Loucy (cell line): ENCODE measurements around the gene HTD2.

Experiments
- H2AFZ ChIP-seq: fragments of 200-600 bp; sonication (generic); 2 replicates; pipeline ENCODE4 v1.6.0; 2016; ENCODE audit warnings: antibody characterized with exemption, mild to moderate bottlenecking, low read length, moderate library complexity
- H3F3A ChIP-seq: fragments of 200-600 bp; 2 replicates; pipeline ENCODE4 v1.6.0; 2016; ENCODE audit warnings: antibody characterized with exemption, low read depth, mild to moderate bottlenecking
- H3K27me3 ChIP-seq: fragments of 200-600 bp; sonication (generic); 2 replicates; pipeline ENCODE4 v1.6.1; 2014; ENCODE audit warnings: low read length, mild to moderate bottlenecking; ENCODE audit not compliant: insufficient read depth, poor library complexity, severe bottlenecking
- H3K36me3 ChIP-seq: fragments of 200-600 bp; sonication (generic); 2 replicates; pipeline ENCODE4 v1.6.1; 2016; ENCODE audit warnings: low read length; ENCODE audit not compliant: insufficient read depth
- H3K4me1 ChIP-seq: fragments of 200-600 bp; sonication (generic); 2 replicates; pipeline ENCODE4 v1.5.1; 2014; ENCODE audit warnings: low read length, mild to moderate bottlenecking; ENCODE audit not compliant: insufficient read depth, poor library complexity, severe bottlenecking
- H3K4me2 ChIP-seq: fragments of 200-600 bp; sonication (generic); 2 replicates; pipeline ENCODE4 v1.6.0; 2014; ENCODE audit warnings: antibody characterized with exemption, low read length, low read depth, mild to moderate bottlenecking; ENCODE audit not compliant: poor library complexity, severe bottlenecking
- H3K4me3 ChIP-seq: fragments of 200-600 bp; sonication (generic); 2 replicates; pipeline ENCODE4 v1.5.1; 2014; ENCODE audit warnings: low read length, mild to moderate bottlenecking, mixed read lengths; ENCODE audit not compliant: poor library complexity, severe bottlenecking
- H3K79me2 ChIP-seq: fragments of 200-600 bp; sonication (generic); 2 replicates; pipeline ENCODE4 v1.6.1; 2014; ENCODE audit warnings: low read length; ENCODE audit not compliant: insufficient read depth
- H3K9ac ChIP-seq: fragments of 200-600 bp; sonication (generic); 2 replicates; pipeline ENCODE4 v1.6.0; 2014; ENCODE audit warnings: mild to moderate bottlenecking, low read depth, low read length, moderate library complexity; ENCODE audit not compliant: poor library complexity, severe bottlenecking
- H3K9me2 ChIP-seq: fragments of 200-600 bp; sonication (generic); replicated peaks from 2 replicates; pipeline ENCODE4 v1.6.1; 2016; ENCODE audit warnings: low read depth, low read length, mixed read lengths
- H3K9me3 ChIP-seq: fragments of 200-600 bp; sonication (generic); 2 replicates; pipeline ENCODE4 v1.6.1; 2014; ENCODE audit warnings: mild to moderate bottlenecking, antibody characterized with exemption, low read length, low read depth; ENCODE audit not compliant: insufficient read depth
- H4K20me1 ChIP-seq: fragments of 200-600 bp; sonication (generic); 2 replicates; pipeline ENCODE4 v1.6.0; 2014; ENCODE audit warnings: antibody characterized with exemption, low read length, mild to moderate bottlenecking; ENCODE audit not compliant: insufficient read depth, poor library complexity, severe bottlenecking
- CTCF ChIP-seq: fragments of 200-600 bp; sonication (generic); conservative IDR thresholded peaks from 2 replicates; pipeline ENCODE4 v1.5.1; 2014; ENCODE audit warnings: mild to moderate bottlenecking, antibody characterized with exemption, low read length
- EZH2phosphoT487 ChIP-seq: fragments of 200-600 bp; IDR thresholded peaks from 2 replicates; pipeline ENCODE4 v1.6.1; 2018; ENCODE audit warnings: antibody characterized with exemption, mild to moderate bottlenecking, moderate library complexity, borderline replicate concordance

HTD2 gene

GRCh38 chr3:58340594-58341244 is 34.4 kb downstream of the HTD2 start:
- Histone ChIP-seq H3K4me1 (peaks cover 39% of the 10 kb centered on the region), H3K79me2 (peaks cover 83% of the 10 kb centered on the region), H3K9me3 (no peaks in the 10 kb centered on the region), H3K4me3 (peak overlapping the region; percentile 6), H3F3A (no peaks in the 10 kb centered on the region), H3K27me3 (no peaks in the 10 kb centered on the region), H3K9ac (peak overlapping the region; percentile 37), H3K4me2 (peak overlapping the region; percentile 16), H3K36me3 (no peaks in the 10 kb centered on the region), H4K20me1 (peaks cover 6% of the 10 kb centered on the region), H2AFZ (no peak overlapping the region), H3K9me2 (no peaks in the 10 kb centered on the region)
- TF ChIP-seq CTCF (no peak), EZH2phosphoT487 (no peak)

DNA sequence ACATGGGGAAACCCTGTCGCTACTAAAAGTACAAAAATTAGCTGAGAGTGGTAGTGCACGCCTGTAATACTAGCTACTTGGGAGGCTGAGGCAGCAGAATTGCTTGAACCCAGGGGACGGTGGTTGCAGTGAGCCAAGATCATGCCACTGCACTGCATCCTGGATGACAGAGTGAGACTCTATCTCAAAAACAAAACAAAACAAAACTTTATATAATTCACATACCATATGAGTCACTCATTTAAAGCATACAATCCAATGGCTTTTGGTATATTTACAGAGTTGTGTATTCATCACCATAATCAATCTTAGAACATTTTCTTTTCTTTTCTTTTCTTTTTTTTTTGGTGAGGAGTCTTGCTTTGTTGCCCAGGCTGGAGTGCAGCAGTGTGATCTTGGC is 35.1 kb downstream of the HTD2 start:
- TF ChIP-seq EZH2phosphoT487 (no peak), CTCF (no peak)
- Histone ChIP-seq H3K79me2 (peaks cover 84% of the 10 kb centered on the region), H3K4me3 (peak overlapping the region; percentile 6), H3F3A (no peaks in the 10 kb centered on the region), H3K4me1 (peaks cover 40% of the 10 kb centered on the region), H3K36me3 (no peaks in the 10 kb centered on the region), H3K27me3 (no peaks in the 10 kb centered on the region), H4K20me1 (peaks cover 2% of the 10 kb centered on the region), H3K9ac (peak overlapping the region; percentile 37), H3K9me3 (no peaks in the 10 kb centered on the region), H3K4me2 (peak overlapping the region; percentile 16), H3K9me2 (no peaks in the 10 kb centered on the region), H2AFZ (no peak overlapping the region)

DNA sequence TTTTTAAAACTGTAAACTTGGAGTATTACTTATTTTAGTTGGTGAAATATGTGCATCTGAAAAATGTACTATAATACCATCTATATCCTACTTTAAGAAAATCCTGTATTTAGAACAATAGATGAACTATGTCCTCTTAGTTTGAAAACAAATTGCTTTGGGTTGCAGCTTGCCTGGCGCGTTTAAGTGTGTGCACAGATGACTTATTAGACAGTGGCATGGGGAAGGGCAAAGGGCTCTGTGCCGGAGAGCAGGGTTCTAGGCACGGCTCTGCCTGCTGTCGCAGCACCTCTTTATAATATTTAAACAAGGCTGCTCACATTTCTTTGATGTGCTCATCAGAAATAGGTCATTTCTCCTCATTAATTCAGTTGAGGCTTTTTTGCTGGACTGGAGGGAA is 36.4 kb downstream of the HTD2 start:
- Histone ChIP-seq H3K4me1 (peaks cover 44% of the 10 kb centered on the region), H3K9ac (peak overlapping the region; percentile 5), H3K4me3 (no peak overlapping the region)

More for the DNA sequence above, 36.4 kb downstream of the HTD2 start:
- Histone ChIP-seq H4K20me1 (no peaks in the 10 kb centered on the region), H3K36me3 (no peaks in the 10 kb centered on the region), H3K4me2 (peak overlapping the region; percentile 6), H3K79me2 (peaks cover 80% of the 10 kb centered on the region), H2AFZ (no peak overlapping the region), H3K9me3 (no peaks in the 10 kb centered on the region), H3F3A (no peaks in the 10 kb centered on the region), H3K27me3 (no peaks in the 10 kb centered on the region), H3K9me2 (no peaks in the 10 kb centered on the region)
- no peak for TF ChIP-seq CTCF
- TF ChIP-seq EZH2phosphoT487, result no peak
